ENCODE measurements around the gene ZNF423. TPM values are rescaled to one million over a fixed set of nuclear protein-coding genes. Genes with fewer than 3 reads are reported as not detected.

ZNF423 gene
- total and polyA plus RNA-seq, 2 of the 13 experiments (the other 11 are each of a cell fraction or from before 2014, with no cell fraction given): 0.07 to 0.31 TPM

GRCh38 chr16:49576173-49576494 lies 279.8 kb downstream of the ZNF423 start:
- ChIA-PET CTCF (ENCODE audit: low intra/inter-chr PET ratio, low total read pairs) (no interaction called here), POLR2A (no interaction called here)
- no peaks in the 10 kb centered on the region for H3K79me2 ChIP-seq (ENCODE audit: insufficient read depth, low read length)
- no peaks in the 10 kb centered on the region for H3K36me3 ChIP-seq (replicated peaks in 1 of 2; ENCODE audit: control insufficient read depth in 1 of 2, insufficient read depth in 2 of 2, low read length in 2 of 2)
- DNase-seq (ENCODE audit: low spot score) (no peak), ATAC-seq (no peak), FAIRE-seq (no peak)
- no peaks in the 10 kb centered on the region for H4K20me1 ChIP-seq (ENCODE audit: insufficient read depth, low read length)
- H3K27ac ChIP-seq (ENCODE audit: extremely low read length, insufficient read depth, low read length): no peak overlapping the region
- no peaks in the 10 kb centered on the region for H3K9me3 ChIP-seq (ENCODE audit: low read length)
- H3K4me1 ChIP-seq (ENCODE audit: insufficient read depth, low read length): no peaks in the 10 kb centered on the region
- BruUV-seq (replicated peaks): no TSS peak
- peaks cover 4 to 32% of the 10 kb centered on the region in 2 experiments; a peak in 4 of 5 replicates for H3K27me3 ChIP-seq (ENCODE audit: control insufficient read depth in 1 of 2, insufficient read depth in 2 of 2, low read length in 2 of 2)
- H3K4me3 ChIP-seq (replicated peaks in 1 of 3; ENCODE audit: insufficient read depth in 1 of 3, low read depth in 2 of 3, low read length in 3 of 3): no peak overlapping the region
- in situ Hi-C loops (cut with HindIII; ENCODE audit: extremely low pct_ligation_motif_present, low pct_unique_long_range_greater_than_20kb) (no loop called here), intact Hi-C loops (cut with micrococcal nuclease; ENCODE audit: unreplicated experiment) (no loop called here)
- no peak for TF ChIP-seq ZNF136 (CRISPR knock-in tag; IDR thresholded peaks at IDR 0.05; ENCODE audit: low read depth)
- TF ChIP-seq HNF4G (IDR thresholded peaks at IDR 0.05; ENCODE audit: borderline replicate concordance, low read depth, low read length): no peak
- no peak for TF ChIP-seq HNF4G (CRISPR knock-in tag; IDR thresholded peaks at IDR 0.05; ENCODE audit: borderline replicate concordance, low read depth)
- no peak for TF ChIP-seq SKI (IDR thresholded peaks at IDR 0.05; ENCODE audit: partially characterized antibody)
- no peak for TF ChIP-seq ZNF703 (CRISPR knock-in tag; IDR thresholded peaks at IDR 0.05; ENCODE audit: borderline replicate concordance)
- no peak for TF ChIP-seq ZFP1 (CRISPR knock-in tag; IDR thresholded peaks at IDR 0.05)
- TF ChIP-seq NR2F1 (CRISPR knock-in tag; IDR thresholded peaks at IDR 0.05): no peak
- no peak overlapping the region for H3K9ac ChIP-seq (ENCODE audit: insufficient read depth, low read depth, low read length)
- WGBS (ENCODE audit: low lambda C conversion rate): 7% methylated on average over 3 of the region's 4 CpGs
- no peak overlapping the region for H3K4me2 ChIP-seq (ENCODE audit: low read depth, low read length)
- no peak overlapping the region for H2AFZ ChIP-seq (ENCODE audit: low read length)

DNA sequence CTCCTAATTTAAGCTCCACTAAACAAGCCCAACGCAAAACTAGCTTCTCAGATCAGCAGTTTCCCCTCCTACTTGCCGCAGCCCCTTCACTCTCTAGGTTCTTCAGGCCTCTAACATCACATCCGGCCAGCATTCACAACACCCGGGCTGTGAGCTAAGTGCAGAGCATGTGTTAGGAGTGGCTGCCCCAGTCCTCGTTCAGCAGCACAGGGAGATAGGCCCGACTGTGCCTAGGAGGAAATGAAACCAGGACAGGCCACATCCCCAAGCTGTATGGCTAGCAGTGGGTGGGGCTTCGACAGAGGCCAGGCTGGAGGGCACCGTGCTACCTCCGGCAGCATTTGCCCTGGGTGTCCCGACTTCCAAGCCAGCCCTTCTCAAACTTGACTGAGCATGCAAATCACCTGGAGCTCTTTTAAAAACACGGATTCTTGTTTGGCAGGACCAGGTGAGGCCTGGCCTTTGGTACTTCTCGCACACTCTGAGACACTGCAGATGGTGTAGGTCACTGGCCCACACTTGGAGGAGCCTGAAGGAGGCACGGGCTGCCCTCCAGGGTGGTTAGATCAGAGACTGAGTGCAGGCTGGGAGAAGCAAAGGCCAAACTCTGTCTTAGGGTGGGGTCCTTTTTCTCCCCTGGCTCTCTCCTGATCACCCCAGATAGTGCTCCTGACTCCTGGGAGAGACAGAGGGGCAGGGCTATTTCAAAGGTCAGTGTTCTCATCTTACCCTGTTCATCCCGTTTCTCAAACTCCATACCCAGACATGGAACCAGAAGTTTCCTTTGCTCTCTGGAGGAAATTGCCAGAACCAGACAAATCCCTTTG lies 280.4 kb downstream of the ZNF423 start:
- H2AFZ ChIP-seq (ENCODE audit: low read length): no peak overlapping the region
- no peaks in the 10 kb centered on the region for H3K79me2 ChIP-seq (ENCODE audit: insufficient read depth, low read length)
- H3K9ac ChIP-seq (ENCODE audit: insufficient read depth, low read depth, low read length): no peak overlapping the region
- H3K9me3 ChIP-seq (ENCODE audit: low read length): no peaks in the 10 kb centered on the region
- H3K27me3 ChIP-seq (ENCODE audit: control insufficient read depth in 1 of 2, insufficient read depth in 2 of 2, low read length in 2 of 2): peaks cover 4 to 28% of the 10 kb centered on the region in 2 experiments; a peak in 4 of 5 replicates
- no peak for DNase-seq (ENCODE audit: low spot score)
- CTCF ChIA-PET (ENCODE audit: low intra/inter-chr PET ratio, low total read pairs): no interaction called here
- H4K20me1 ChIP-seq (ENCODE audit: insufficient read depth, low read length): no peaks in the 10 kb centered on the region
- BruUV-seq (replicated peaks): no TSS peak
- 25% methylated on average over 8 of the region's 14 CpGs for WGBS (ENCODE audit: low lambda C conversion rate)
- H3K36me3 ChIP-seq (replicated peaks in 1 of 2; ENCODE audit: control insufficient read depth in 1 of 2, insufficient read depth in 2 of 2, low read length in 2 of 2): no peaks in the 10 kb centered on the region
- H3K4me1 ChIP-seq (ENCODE audit: insufficient read depth, low read length): no peaks in the 10 kb centered on the region
- POLR2A ChIA-PET: no interaction called here
- TF ChIP-seq ZSCAN25 (CRISPR knock-in tag; IDR thresholded peaks at IDR 0.05) (no peak), ESRRA (CRISPR knock-in tag; IDR thresholded peaks at IDR 0.05; ENCODE audit: low read depth) (no peak), ZNF33B (CRISPR knock-in tag; IDR thresholded peaks at IDR 0.05) (no peak), ZNF687 (CRISPR knock-in tag; IDR thresholded peaks at IDR 0.05) (no peak), ZNF275 (CRISPR knock-in tag; IDR thresholded peaks at IDR 0.05; ENCODE audit: borderline replicate concordance) (no peak)
- in situ Hi-C loops (cut with HindIII; ENCODE audit: extremely low pct_ligation_motif_present, low pct_unique_long_range_greater_than_20kb): no loop called here
- intact Hi-C loops (cut with micrococcal nuclease; ENCODE audit: unreplicated experiment): no loop called here
- no peak overlapping the region for H3K27ac ChIP-seq (ENCODE audit: extremely low read length, insufficient read depth, low read length)
- H3K4me2 ChIP-seq (ENCODE audit: low read depth, low read length): no peak overlapping the region
- ATAC-seq: peak; percentile 51; the same call in 2 of the 3 replicates
- FAIRE-seq: no peak
- H3K4me3 ChIP-seq (replicated peaks in 1 of 3; ENCODE audit: insufficient read depth in 1 of 3, low read depth in 2 of 3, low read length in 3 of 3): no peak overlapping the region

Measured in HepG2 (cell line).